HG03066 (cell line): Measurements from ENCODE around the gene HMOX2.

Source experiments
- ATAC-seq: cut with Tn5 transposase; IDR thresholded peaks from one replicate; pipeline ENCODE4 v1.9.1; 2021; ENCODE audit warnings: low read depth; ENCODE audit not compliant: unreplicated experiment

The HMOX2 gene

GRCh38 chr16:4463522-4464163 is 12.6 kb upstream of the HMOX2 start:
- no peak for ATAC-seq

- no peak for ATAC-seq
Observed at GRCh38 chr16:4465977-4466779, 10.0 kb upstream of the HMOX2 start.

DNA sequence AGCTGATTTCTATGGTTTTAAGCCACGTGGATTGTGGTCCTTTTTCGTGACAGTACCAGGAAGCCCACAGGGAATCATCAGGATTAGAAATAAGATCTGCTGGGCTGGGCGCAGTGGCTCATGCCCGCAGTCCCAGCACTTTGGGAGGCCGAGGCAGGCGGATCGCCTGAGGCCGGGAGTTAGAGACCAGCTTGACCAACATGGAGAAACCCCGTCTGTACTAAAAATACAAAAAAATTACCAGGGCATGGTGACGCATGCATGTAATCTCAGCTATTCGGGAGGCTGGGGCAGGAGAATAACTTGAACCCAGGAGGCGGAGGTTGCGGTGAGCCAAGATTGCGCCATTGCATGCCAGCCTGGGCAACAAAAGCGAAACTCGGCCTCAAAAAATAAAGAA is 8.3 kb upstream of the HMOX2 start:
- ATAC-seq: no peak

GRCh38 chr16:4468972-4469371 is 7.2 kb upstream of the HMOX2 start:
- no peak for ATAC-seq

DNA sequence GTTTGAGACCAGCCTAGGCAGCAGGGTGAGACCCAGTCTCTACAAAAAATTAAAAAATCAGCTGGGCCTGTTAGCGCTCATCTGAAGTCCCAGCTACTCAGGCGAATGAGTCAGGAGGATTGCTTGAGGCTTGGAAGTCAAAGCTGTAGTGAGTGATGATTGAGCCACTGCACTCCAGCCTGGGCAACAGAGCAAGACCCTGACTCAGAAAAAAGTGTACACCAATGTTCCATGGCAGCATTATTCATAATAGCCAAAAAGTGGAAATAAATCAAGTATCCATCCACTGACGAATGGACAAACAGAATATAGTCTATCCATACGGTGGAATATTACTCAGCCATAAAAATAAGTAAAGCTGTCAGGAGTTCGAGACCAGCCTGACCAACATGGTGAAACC is 4.3 kb upstream of the HMOX2 start:
- no peak for ATAC-seq

DNA sequence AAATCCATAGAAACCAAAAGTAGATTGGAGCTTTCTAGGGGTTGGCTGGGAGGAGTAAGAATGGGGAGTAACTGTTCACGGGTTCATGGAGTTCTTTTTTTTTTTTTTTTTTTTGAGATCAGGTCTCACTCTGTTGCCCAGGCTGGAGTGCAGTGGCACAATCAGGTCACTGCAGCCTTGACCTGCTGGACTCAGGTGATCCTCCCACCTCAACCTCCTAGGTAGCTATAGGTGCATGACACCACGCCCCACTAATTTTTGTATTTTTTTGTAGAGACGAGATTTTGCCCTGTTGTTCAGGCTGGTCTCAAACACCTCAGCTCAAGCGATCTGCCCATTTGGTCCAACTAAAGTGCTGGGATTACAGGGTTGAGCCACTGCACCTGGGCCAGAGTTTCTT is 3.3 kb upstream of the HMOX2 start:
- no peak for ATAC-seq

- ATAC-seq: no peak
Observed at GRCh38 chr16:4474192-4474961, 1.8 kb upstream of the HMOX2 start, which contains the start of gene NMRAL1. NMRAL1 (minus strand) TSS chr16:4474625; CDS start chr16:4474132, 493 bp downstream.

DNA sequence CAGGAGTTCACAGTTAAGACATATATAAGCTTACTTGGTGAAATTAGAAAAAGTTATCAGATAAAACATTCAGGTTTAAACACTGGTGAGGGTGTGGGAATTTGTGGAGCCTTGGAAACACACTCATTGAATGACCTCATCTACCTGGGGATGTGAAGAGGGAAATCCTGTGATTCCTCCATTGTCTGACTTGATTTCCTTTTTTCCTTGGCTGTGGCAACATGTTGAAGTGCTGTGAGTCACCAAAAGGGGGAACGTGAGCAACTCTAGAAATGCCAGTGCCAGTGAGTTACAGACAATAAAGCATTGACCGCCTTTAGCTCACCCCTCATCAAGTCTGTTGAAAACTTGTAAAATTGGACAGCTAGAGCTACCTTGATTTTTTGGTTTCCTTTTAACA is 1.8 kb downstream of the HMOX2 start:
- ATAC-seq: no peak

- ATAC-seq: no peak
Observed at GRCh38 chr16:4481526-4481925, 5.3 kb downstream of the HMOX2 start.

DNA sequence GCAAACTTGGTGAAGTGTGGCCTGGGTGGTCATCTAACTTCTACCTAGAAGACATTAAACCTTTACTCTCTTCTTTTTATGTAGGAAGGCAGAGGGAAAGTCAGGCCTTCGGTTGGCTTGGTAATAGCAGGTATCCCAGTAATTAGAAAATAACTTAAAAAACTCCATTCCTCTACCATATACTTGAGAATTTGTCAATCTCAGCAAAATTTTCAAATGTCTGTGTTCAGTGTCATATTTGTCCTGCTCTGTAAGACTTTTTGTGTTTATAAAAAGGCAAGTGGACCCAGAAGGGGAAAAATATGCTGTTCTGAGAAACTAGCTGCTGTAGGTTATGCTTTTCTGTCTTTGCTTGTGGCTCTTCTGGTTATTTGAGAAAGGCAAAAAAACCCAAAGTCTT is 5.8 kb downstream of the HMOX2 start:
- no peak for ATAC-seq

GRCh38 chr16:4486126-4486893 is 10.1 kb downstream of the HMOX2 start:
- ATAC-seq: no peak

DNA sequence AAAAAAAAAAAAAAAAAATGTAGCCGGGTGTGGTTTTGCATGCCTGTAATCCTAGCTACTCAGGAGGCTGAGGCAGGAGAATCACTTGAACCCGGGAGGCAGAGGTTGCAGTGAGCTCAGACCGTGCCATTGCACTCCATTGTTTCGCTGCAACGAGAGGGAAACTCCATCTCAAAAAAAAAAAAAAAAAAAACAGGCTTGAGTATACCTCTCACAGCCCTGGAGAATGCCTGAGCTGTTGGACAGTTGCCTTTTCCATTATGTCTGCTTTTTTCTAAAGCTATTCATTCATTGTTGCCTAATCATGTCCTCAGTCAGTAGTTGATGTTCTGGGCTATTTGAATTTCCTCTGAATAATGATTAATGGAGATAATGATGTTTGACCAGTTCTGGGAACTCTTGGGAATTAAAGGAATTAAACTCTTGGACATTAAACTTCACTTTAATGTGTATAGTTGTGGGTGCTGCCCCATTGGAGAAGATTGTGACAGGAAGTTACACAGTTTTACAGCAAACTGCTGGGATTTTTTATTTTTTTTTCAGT is 11.8 kb downstream of the HMOX2 start:
- ATAC-seq: no peak

GRCh38 chr16:4488499-4488967 is 12.3 kb downstream of the HMOX2 start:
- ATAC-seq: no peak

- ATAC-seq: no peak
Observed at GRCh38 chr16:4489030-4489429, 12.8 kb downstream of the HMOX2 start.

DNA sequence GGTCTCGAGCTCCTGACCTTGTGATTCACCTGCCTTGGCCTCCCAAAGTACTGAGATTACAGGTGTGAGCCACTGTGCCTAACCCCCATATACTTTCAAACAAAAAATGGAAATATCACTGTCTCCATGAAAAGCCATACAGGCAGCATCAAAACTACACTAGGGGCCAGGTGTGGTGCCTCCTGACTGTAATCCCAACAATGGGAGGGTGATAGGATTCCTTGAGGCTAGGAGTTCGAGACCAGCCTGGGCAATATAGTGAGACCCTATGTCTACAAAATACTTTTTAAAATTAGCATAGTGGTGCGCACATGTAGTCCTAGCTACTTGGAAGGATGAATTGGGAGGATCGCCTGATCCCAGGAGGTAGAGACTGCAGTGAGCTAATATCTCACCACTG is 15.7 kb downstream of the HMOX2 start:
- ATAC-seq: no peak

DNA sequence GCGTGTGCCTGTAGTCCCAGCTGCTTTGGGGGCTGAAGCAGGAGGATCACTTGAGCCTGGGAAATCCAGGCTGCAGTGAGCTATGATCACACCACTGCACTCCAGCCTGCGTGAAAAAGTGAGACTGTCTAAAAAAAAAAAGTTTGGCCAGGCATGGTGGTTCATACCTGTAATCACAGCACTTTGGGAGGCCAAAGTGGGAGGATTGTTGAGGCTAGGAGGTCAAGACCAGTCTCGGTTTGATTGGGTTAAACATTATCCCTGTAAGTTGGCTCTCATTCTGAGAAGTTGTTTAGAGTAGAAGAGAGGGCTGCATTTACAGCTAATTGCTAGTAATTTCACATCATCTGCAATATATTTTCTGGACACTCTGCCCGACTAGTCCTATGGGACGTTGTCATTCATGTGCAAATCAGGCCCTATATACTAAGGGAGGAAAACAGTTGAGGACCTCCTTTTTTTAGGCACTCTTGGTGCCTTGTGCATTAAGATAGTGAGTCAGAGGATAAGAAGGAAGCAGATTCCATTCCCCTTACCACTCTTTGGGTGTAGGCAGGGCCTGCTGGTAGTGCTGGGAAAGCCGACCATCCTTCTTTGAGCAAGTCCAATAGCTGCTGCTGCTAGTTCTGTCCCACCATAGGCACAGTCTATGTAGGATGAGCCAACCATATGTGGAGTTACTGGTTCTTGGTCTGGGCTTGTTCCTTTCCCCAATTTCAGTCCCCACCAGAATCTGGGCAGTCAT is 18.7 kb downstream of the HMOX2 start:
- no peak for ATAC-seq

DNA sequence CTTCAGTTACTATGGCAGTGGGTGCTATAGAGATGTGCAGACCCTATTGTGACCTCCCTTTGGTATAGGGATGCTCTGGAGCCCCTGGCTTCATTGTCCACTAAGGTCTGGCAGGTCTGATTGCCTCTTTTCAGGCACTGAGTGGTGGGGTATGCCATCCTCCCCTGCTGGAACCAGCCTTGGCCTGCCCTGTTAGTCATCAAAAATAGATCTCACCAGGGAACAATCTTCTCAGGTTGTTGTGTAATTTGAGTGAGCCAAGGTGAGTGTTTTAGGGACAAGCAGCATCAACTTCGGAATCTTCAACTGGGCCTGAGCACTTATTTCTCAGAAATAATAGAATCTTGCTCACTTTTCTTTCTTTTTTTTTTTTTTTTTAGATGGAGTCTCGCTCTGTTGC is 19.6 kb downstream of the HMOX2 start:
- no peak for ATAC-seq

DNA sequence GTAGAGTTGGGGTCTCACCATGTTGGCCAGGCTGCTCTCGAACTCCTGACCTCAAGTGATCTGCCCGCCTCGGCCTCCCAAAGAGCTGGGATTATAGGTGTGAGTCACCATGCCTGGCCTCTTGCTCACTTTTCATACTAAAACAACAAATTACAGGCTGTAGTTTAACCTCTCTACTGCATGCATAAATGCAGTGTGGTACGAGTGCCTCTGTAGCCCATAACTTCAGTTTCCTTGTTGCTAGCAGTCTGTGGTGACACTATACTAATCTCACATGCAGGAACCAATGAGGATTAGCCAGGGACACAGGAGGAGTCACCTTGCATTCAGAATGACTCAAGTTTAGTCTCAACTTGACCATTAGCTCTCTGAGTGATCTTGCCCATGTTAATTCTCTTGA is 20.1 kb downstream of the HMOX2 start:
- no peak for ATAC-seq

GRCh38 chr16:4498546-4499195 is 22.5 kb downstream of the HMOX2 start:
- no peak for ATAC-seq
